ENCODE measurements around the gene ACVR1B.
A peak's percentile ranks its signal among the peaks of the same experiment; 100 is the strongest.

- TF ChIP-seq CTCF (IDR thresholded peaks at IDR 0.05; ENCODE audit: extremely low read depth in 1 of 2, insufficient read depth in 1 of 2, low read depth in 1 of 2, low read length in 2 of 2) (peak; percentile 90 to 97), EZH2 (IDR thresholded peaks at IDR 0.05; ENCODE audit: borderline replicate concordance, low read depth, low read length, severe bottlenecking) (no peak), MYC (IDR thresholded peaks at IDR 0.05; ENCODE audit: low read depth, low read length) (no peak), POLR2AphosphoS5 (IDR thresholded peaks at IDR 0.05; ENCODE audit: insufficient read depth, low read depth, low read length) (no peak), POLR2A (IDR thresholded peaks at IDR 0.05; ENCODE audit: low read depth, low read length) (no peak), MAX (IDR thresholded peaks at IDR 0.05; ENCODE audit: insufficient read depth, insufficient read length) (no peak), GATA2 (IDR thresholded peaks at IDR 0.05; ENCODE audit: insufficient read depth, insufficient read length, low read depth, low read length) (no peak), JUN (IDR thresholded peaks at IDR 0.05; ENCODE audit: borderline replicate concordance, insufficient read depth, insufficient read length, low read depth) (no peak), FOS (IDR thresholded peaks at IDR 0.05; ENCODE audit: borderline replicate concordance, insufficient read depth, low read length) (no peak)
Measured at GRCh38 chr12:51980051-51980808, 28.7 kb downstream of the ACVR1B start.
